GM21528 (cell line): ENCODE results near the gene CES2.
"Not testable (repeated sequence)": the region's sequence is repeated elsewhere in the genome, so short reads cannot be mapped to it uniquely, and the experiment has no call there.

Source experiments
- ATAC-seq: cut with Tn5 transposase; IDR thresholded peaks from one replicate; pipeline ENCODE4 v1.9.1; 2021; ENCODE audit warnings: mild to moderate bottlenecking, moderate library complexity; ENCODE audit not compliant: unreplicated experiment, low FRiP score

CES2 gene

GRCh38 chr16:66932076-66932475 is 3.2 kb upstream of the CES2 start:
- no peak for ATAC-seq

DNA sequence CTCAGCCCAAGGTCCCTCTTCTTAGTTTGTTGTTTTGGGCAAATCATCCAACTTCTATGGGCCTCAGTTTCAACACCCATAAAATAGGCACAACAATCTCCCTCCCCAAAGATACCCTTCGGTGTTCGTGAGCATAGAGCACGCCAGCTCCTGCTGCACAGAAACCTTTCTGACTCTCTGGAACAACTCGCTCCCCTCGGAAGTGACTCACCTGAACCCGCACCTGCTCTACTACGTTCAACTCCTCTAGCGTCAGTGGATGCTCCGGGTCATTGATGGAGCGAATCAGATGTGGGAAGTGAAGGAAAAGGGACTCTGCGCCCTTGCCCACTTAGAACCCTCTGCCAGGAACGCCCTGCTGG is 1.6 kb upstream of the CES2 start:
- ATAC-seq, result peak; percentile 19

DNA sequence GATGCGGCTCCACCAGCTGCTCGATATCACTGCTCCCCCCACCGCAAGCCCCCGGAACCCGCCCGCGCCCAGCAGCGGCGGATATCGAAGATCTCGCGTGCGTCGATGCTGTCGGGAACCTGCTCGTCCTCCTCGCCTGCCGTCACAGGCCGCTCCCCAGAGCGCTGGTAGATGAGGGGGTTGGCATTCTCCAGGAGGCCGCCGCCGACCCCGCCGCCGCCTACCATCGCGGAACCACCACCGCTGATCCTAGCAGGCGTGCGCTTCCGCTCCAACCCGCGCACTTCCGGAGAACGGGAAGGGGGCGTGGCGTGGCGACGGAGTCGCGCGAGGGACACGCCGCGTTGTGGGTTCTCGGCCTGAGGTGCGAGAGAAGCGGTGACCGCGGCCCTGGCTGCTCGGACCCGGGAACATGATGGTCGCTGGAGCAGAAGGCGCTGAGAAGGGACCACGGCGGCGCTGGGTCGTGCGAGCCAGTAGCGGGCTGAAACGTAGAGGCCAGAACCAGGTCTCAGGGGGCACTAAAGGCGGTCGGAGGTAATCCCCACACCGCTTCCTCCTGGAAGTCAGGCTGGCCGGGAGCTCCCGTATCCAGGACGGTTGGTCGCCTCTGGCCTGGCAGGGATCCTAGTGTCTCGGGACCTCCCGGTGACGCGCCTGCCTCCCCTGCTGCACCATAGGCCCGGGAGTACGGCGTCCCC is 1.0 kb upstream of the CES2 start, which contains the start of gene CIAO2B:
CIAO2B (minus strand) TSS at position 265 of the 701 bp plus-strand sequence; CDS start at position 227, 38 bp downstream.
- peak; percentile 64 for ATAC-seq

DNA sequence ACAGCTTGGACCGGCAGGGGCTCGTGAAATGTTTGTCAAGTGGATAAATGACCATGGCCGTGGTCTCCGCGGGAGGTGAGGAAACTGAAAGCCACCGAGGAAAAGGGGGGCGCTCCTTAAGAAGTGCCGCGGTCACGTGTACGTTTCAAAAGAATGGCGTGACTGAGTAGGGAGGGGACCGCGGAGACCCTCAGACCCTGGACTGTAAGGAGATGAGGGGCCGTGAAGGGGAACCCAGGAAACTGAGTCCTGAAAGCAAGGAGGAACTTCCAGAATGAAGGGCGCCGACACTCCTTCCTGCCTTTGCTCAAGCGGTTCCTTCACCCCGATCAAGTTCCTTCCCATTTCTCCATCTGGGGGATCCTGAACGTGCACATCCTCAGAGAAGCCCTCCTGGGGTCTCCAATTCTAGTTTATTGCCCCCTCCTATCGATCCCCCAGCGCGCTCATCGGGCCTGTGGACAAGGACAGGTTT is 440 bp upstream of the CES2 start:
- ATAC-seq, result not testable (repeated sequence)

DNA sequence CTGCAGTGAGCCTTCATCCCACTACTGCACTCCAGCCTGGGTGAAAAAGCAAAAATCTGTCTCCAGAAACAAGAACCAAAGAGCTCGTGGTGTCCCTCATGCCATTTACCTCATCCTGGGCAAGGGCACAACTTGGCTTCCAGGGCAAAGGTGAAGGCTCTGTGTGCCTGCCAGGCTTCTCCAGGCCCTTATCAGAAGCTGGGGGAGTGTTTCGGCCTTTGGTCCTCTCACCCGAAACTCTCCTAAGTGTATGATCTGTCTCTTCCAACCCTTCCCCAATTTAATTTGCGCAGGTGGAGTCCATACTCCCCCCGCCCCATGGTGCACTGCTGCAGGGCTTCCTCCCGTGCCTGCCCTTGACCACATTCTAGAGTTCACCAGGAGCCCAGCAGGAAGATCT is 1.1 kb downstream of the CES2 start:
- no peak for ATAC-seq

DNA sequence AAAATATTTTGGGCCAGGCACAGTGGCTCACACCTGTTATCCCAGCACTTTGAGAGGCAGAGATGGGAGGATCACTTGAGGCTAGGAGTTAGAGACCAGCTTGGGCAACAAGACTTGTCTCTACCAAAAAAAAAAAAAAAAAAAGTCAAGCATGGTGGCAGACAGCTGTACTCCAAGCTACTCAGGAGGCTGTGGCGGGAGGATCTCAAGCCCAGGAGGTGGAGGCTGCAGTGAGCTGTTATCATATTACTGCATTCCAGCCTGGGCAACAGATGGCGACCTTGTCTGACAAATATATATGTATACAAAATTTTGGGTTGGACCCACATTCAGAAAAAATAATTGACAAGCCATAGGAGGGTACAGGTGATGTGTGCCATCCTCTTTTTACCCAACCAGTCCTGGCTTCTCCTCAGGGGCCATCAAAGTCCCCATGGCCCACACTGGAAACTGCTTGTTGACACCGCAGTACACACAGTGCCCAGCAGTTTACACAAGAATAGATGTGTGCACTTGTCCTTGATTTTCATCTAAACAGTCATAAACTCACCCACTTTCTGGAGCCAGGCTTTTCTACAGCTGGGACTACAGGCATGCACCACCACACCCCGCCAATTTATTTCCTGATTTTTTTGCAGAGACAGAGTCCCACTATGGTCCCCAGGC is 1.7 kb downstream of the CES2 start:
- no peak for ATAC-seq

GRCh38 chr16:66937725-66938337 is 2.5 kb downstream of the CES2 start:
- ATAC-seq, result no peak

DNA sequence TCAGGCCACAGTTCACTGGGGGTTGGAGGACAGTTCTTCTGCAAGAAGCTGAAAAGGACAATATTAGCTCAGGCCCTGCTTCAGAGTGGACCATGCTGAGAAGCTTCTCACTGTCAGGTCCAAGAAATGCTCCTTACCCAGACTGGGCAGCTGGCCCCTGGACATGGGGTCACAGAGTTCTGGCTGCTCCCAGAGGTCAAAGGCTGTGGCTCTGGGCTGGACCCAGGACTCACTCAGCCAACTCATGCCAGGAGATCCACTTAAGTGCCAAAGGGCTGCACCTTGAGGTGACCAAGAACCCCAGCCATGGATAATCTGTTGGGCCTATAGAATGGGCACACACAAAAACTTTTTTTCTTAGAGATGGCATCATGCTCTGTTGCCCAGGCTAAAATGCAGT is 4.0 kb downstream of the CES2 start:
- no peak for ATAC-seq

GRCh38 chr16:66940236-66940635 is 4.9 kb downstream of the CES2 start:
- no peak for ATAC-seq

GRCh38 chr16:66942981-66943380 is 7.7 kb downstream of the CES2 start:
- ATAC-seq, result no peak

DNA sequence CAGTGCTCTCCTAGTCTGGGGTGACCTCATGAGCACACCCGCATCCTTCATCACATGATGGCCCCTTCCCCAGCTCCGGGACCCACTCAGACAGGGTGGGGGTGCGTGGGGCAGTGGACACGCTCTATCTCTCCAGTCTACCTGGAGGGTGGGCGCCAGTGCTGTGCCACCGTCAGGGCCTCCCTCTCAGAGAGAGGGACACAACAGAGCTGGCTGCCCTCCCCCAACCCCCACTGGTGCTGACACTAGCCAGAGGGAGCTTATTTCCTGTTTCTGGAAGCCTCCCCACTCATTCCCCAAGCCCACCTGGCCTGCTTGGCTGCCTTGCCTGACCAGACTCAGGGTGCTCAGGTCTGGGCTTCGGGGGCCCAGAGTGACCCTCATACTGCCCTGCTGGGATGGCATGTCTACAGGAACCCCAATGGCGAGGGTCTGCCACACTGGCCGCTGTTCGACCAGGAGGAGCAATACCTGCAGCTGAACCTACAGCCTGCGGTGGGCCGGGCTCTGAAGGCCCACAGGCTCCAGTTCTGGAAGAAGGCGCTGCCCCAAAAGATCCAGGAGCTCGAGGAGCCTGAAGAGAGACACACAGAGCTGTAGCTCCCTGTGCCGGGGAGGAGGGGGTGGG is 8.2 kb downstream of the CES2 start:
- no peak for ATAC-seq

GRCh38 chr16:66944054-66944441 is 8.7 kb downstream of the CES2 start:
- ATAC-seq, result no peak

DNA sequence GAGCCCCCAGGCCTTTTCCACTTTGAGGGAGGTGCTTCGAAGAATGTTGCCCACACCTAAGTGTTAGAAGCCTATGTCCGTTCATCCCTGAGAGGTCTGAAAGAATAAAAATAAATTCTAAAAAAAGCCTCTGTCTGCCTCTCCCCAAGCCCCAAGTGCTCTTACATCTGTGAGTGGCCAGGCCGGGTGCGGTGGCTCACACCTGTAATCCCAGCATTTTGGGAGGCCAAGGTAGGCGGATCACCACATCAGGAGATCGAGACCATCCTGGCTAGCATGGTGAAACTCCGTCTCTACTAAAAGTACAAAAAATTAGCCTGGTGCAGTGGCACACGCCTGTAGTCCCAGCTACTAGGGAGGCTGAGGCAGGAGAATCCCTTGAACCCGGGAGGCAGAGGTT is 9.7 kb downstream of the CES2 start:
- not testable (repeated sequence) for ATAC-seq

- no peak for ATAC-seq
Observed at GRCh38 chr16:66945939-66946338, 10.6 kb downstream of the CES2 start.

- no peak for ATAC-seq
Observed at GRCh38 chr16:66946541-66946940, 11.2 kb downstream of the CES2 start.

- ATAC-seq, result no peak
Observed at GRCh38 chr16:66946974-66947301, 11.6 kb downstream of the CES2 start.

DNA sequence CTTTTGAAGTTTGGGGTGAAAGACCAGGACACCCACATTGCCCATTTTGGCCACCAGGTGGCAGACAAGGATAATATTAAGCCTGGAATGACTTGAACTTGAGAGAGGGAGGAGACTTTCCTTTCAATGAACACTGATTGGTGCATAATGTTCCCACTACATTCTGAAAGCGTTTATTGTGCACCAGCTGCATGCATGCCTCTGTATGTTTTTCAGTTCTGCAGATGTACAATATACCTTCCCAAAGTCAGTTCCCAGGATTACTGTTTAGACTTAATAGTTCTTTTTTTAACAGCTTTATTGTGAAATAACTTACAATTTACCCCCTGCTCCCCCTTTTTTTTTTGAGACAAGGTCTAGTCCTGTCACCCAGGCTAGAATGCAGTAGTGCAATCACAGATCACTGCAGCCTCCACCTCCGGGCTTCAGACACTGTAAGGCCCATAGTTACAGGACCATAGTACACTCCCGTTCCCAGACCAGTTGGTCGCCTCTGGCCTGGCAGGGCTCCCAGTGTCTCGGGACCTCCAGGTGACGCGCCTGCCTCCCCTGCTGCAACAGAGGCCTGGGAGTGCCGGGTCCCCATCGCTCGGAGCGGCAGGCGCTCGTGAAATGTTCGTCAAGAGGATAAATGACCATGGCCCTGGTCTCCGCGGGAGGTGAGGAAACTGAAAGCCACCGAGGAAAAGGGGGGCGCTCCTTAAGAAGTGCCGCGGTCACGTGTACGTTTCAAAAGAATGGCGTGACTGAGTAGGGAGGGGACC is 12.2 kb downstream of the CES2 start:
- no peak for ATAC-seq

DNA sequence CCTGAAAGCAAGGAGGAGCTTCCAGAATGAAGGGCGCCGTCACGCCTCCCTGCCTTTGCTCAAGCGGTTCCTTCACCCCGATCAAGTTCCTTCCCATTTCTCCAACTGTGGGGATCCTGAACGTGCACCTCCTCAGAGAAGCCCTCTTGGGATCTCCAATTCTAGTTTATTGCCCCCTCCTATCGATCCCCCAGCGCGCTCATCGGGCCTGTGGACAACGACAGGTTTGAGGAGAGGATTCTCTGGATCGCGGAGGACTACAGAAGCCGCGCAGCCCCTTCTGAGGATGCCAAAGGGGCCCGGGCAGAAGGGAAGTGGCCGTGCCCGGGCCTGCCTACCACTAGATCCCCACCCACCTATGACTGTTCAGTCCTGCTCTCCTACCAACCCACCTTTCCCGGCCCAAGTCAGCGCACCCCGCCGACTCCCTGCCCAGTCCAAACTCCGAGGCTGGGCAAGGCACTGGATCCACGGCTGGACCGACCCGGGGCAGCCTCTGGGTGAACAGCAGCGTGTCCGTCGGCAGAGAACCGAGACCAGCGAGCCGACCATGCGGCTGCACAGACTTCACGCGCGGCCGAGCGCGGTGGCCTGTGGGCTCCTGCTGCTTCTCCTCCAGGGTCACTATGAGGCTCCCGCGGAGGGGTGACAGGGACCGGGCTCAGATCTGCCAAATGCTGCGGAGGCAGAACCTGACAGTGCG is 13.0 kb downstream of the CES2 start:
- ATAC-seq, result no peak

- ATAC-seq, result no peak
Observed at GRCh38 chr16:66948837-66949225, 13.5 kb downstream of the CES2 start.

DNA sequence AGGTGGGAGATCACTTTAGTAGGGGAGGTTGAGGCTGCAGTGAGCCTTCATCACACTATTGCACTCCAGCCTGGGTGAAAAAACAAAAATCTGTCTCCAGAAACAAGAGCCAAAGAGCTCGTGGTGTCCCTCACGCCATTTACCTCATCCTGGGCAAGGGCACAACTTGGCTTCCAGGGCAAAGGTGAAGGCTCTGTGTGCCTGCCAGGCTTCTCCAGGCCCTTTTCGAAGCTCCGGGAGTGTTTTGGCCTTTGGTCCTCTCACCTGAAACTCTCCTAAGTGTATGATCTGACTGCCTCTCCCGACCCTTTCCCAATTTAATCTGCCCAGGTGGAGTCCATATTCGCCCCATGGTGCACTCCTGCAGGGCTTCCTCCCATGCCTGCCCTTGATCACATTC is 14.2 kb downstream of the CES2 start:
- ATAC-seq, result no peak
